Measurements from ENCODE around the gene ATP10B. TPM values are rescaled to one million over a fixed set of nuclear protein-coding genes. Genes with fewer than 3 reads are reported as not detected.

ATP10B gene
- total and polyA plus RNA-seq, 12 donors = 0.03 to 0.35 (median 0.13) TPM; not detected in 4

DNA sequence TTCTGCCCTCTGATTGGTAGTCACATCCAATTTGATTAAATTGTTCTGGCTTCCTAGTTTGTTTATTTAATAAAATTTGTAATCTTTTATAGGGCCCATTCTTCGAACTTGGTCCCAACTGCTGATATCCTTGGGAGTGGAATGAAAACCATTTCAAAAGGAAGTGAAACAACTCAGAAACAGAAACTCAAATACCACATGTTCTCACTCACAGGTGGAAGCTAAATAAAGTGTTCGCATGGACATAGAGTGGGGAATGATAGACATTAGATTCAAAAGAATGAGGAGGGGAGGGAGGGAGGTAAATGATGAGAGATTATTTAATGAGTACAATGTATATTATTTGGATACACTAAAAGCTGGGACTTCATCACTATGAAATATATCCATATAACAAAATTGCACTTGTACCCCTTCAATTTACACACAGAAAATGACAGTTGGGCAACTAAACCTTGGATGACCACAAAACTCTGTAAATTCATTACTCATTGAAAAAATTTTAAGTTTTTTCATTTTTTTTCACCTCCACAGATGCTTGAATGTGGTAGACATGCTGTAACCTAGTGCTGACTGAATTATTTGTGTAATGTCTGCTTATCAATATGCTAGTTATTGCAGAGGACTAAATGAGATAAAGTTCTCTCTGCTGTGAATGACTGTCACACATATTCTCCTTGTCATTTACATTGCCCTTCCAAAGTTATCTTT is 16.0 kb downstream of the ATP10B start:
- no peak for DNase-seq
- no peak overlapping the region for H3K4me3 ChIP-seq
- TF ChIP-seq POLR2A (IDR thresholded peaks at IDR 0.05) (no peak), CTCF (IDR thresholded peaks at IDR 0.05) (no peak)

DNA sequence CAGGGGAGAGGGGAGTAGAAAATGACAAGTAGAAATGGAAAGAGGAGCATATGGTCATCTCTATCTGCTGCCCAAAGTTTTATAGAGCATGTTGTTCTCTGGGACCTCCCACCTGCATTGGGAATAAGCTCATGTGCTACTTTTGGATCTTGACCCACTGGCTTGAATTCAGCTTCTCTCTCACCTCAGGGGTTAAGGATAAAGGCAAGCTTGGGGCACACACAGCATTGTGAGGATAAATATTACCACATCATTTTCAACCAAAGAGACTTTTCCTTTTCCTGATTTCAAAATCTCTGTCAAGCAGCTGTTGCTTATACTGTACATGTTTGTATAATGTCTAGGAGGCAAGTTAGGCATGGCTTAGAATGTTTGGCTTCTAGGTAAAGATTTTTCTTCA is 16.6 kb downstream of the ATP10B start:
- intact Hi-C loops (cut with DNase I) = no loop called here
- TF ChIP-seq CTCF (IDR thresholded peaks at IDR 0.05) = no peak
- H3K4me3 ChIP-seq = no peak overlapping the region
- H3K4me1 ChIP-seq (replicated peaks in 1 of 2) = no peaks in the 10 kb centered on the region
- no peak for DNase-seq
- no peaks in the 10 kb centered on the region for H3K9me3 ChIP-seq (replicated peaks in 1 of 3)
- no peak overlapping the region for H3K27ac ChIP-seq
- H3K27me3 ChIP-seq = no peaks in the 10 kb centered on the region
- H3K36me3 ChIP-seq (replicated peaks in 1 of 2) = no peaks in the 10 kb centered on the region

More for the DNA sequence above, 16.0 kb downstream of the ATP10B start:
- Histone ChIP-seq H3K27me3 (no peaks in the 10 kb centered on the region), H3K27ac (no peak overlapping the region), H3K4me1 (replicated peaks in 1 of 2) (no peaks in the 10 kb centered on the region), H3K9me3 (replicated peaks in 1 of 3) (no peaks in the 10 kb centered on the region), H3K36me3 (replicated peaks in 1 of 2) (no peaks in the 10 kb centered on the region)
- 43 to 62% (median 59%) methylated on average over 2 of the region's 2 CpGs for WGBS, 4 donors
- intact Hi-C loops (cut with DNase I) = no loop called here

- no peak for DNase-seq
- 75 to 85% (median 81%) methylated on average over 2 of the region's 2 CpGs for WGBS, 4 donors
- no peaks in the 10 kb centered on the region for H3K36me3 ChIP-seq (replicated peaks in 1 of 2)
- no peaks in the 10 kb centered on the region for H3K4me1 ChIP-seq (replicated peaks in 1 of 2)
- no peaks in the 10 kb centered on the region for H3K27me3 ChIP-seq
- H3K9me3 ChIP-seq (replicated peaks in 1 of 3) = no peaks in the 10 kb centered on the region
- intact Hi-C loops (cut with DNase I) = no loop called here
- no peak overlapping the region for H3K4me3 ChIP-seq
- no peak overlapping the region for H3K27ac ChIP-seq
- no peak for TF ChIP-seq POLR2A (IDR thresholded peaks at IDR 0.05)
- no peak for TF ChIP-seq CTCF (IDR thresholded peaks at IDR 0.05)
Measured at GRCh38 chr5:160833806-160834205, 18.2 kb downstream of the ATP10B start.

DNA sequence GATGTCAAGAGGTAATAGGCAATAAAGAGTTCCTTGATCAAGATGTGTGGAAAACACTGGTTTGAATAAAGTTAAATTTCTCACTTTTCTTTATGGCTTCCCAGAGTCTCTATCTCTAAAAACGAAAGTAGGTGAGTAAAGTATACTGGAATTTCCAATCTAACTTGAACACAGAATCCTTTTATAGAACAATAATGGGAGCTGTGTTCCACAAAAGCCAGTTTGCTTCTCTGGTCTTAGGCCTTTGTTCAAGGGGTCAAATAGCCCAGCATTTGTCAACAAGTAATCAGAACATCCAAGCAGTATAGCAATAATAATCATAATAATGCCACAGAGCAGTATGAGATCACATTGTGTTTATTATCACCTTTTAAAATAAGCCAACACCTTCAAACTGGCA is 20.2 kb downstream of the ATP10B start:
- H3K9me3 ChIP-seq (replicated peaks in 1 of 3) = peaks cover 0 to under 1% (median 0%) of the 10 kb centered on the region in 3 donors
- 29 to 56% (median 41%) methylated on average over 1 of the region's 1 CpG for WGBS, 4 donors
- no peaks in the 10 kb centered on the region for H3K27me3 ChIP-seq
- H3K36me3 ChIP-seq (replicated peaks in 1 of 2) = no peaks in the 10 kb centered on the region
- H3K4me1 ChIP-seq (replicated peaks in 1 of 2) = no peaks in the 10 kb centered on the region
- TF ChIP-seq POLR2A (IDR thresholded peaks at IDR 0.05) (no peak), CTCF (IDR thresholded peaks at IDR 0.05) (no peak)
- H3K4me3 ChIP-seq = no peak overlapping the region
- intact Hi-C loops (cut with DNase I) = no loop called here
- no peak overlapping the region for H3K27ac ChIP-seq
- no peak for DNase-seq

Data from adrenal gland (tissue), 12 donors.